DMS153 treated with DMSO at 0.1 percent for 48 hours (cell line): ENCODE data around the gene SLF2.
"Not testable (repeated sequence)": the region's sequence is repeated elsewhere in the genome, so short reads cannot be mapped to it uniquely, and the experiment has no call there.

ENCODE experiments used
- DNase-seq: peaks from one replicate; lab custom pipeline; 2025; ENCODE audit not compliant: unreplicated experiment; lab: John Stamatoyannopoulos, UW

The SLF2 gene

DNA sequence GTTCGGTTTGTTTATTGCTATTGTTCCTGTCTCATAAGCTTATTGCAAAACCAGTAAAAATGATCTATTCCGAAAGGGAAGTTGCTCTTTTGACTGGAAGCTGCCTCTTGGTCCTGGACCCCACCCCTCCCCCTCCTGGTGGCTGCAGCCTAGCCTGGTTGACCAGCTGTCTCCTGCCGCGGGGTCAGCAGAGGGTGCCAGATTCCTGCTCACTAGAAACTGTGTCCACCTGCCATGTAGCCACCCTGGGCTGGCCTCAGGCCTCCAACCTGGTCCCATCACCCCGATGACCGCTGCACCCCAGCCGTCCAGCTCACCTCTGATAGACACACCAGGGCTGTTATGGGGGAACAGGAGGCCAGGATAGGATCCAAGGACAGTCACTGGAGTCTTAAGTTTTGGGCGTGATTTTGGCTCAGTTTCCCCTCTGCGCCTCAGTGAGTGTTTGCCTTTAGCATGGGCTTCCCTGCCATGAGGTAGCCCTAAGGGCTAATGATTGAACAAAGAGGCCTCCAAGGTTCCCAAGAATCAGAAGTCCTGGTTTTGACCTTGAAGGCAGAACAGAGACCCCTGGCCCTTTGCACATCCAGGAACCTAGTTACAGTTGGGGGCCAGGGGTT lies 32.9 kb upstream of the SLF2 start:
- DNase-seq: no peak

DNA sequence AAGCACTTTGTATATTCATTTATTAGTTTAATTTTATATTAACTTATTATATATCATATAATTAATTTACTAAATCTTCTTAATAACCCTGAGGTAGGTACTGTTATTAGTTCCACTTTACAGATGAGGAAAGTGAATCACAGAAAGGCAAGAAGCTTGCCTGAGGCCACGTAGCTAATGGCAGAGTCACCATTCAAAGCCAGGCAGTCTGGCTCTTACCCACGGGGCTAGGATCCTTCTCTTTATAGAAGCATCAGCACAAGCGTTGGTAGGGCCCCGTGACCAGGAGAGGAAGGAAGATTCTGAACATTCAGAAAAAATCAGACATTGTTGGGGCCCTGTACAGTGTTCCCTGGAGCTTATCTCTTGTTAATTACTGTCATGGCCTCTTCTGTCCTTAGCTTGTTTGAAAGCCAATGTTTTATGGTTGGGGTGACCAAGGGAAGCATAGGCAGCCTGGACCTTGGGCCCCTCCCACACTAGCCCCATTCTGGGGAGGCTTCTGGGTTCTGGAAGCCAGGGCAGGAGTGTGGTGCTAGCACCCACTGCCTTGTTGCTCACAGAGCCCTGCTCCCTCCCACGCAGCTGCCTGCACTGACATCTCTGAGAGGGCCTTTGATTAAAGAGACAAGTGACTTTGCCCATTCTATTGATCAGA lies 31.1 kb upstream of the SLF2 start:
- no peak for DNase-seq

DNA sequence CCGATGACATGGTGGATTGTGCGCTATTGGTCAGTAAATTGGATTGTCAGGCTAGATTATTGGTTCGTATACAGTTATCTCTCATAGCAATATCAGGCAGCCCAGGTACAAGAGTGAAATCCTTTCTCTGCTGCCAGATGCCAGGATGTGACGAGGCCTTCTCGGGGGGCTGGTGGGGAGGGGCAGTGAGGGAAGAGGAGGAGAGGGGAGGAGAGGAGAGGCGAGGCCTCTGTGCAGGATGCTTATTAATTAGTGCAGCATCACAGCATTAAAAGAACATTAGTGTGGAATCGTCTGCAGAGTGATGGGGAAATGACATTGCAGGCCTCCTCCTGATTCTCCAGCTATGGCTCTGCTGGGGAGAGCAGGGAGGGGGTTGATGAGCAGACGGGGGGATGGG lies 30.5 kb upstream of the SLF2 start:
- no peak for DNase-seq

DNA sequence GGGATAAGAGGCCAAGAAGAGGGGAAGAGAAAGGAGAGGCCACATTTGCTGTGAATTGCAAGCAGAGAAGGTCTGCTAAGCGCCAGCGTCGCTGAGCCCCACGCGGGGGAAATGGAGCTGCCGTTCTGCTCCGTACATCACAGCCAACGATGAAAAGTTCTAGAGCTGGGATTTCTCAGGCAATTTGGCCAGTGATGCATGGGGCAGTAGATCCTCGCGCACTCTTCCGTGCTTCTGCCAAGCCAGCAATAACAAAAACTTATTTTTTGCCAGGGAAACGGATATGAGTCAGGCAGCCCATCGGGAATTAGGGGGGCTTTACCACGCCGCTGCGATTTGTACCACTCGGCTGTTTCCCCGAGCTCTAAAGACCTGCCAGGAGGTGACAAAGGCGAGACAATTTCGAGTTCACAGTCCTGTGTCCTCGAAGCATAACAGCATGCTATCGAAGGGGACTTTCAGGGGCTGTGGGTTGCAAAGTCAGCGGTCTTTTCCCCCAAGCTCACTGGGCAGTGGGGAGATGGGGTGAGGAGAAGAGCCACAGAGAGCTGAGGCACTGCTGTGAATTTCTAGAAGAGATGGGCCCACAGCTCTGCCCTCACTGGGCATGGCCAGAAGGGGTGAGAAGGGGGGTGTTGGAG lies 30.0 kb upstream of the SLF2 start:
- DNase-seq: no peak

DNA sequence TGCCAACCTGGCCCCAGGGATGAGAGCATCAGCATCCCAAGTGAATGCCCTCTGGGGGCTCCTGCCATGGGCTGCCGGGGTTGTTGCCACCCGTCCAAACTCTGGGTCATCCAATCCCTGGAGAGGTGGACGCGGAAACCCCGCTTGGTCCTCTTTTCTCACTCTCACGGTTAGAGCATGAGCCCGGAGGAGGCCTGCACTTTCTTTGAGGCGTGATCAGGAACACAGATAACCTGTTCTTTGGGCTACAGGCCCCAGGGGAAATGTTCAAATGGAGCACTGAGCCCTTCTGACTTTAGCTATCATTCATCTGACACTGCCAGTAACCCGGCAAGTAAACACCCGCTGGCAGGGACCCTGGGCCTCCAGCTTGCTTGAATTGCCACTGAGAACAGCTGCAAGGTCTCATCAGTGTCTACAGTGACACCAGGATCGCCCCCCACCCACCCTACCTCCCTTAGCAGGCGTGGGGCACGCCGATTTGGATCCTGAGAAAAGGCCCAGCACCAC lies 29.4 kb upstream of the SLF2 start:
- DNase-seq: no peak

DNA sequence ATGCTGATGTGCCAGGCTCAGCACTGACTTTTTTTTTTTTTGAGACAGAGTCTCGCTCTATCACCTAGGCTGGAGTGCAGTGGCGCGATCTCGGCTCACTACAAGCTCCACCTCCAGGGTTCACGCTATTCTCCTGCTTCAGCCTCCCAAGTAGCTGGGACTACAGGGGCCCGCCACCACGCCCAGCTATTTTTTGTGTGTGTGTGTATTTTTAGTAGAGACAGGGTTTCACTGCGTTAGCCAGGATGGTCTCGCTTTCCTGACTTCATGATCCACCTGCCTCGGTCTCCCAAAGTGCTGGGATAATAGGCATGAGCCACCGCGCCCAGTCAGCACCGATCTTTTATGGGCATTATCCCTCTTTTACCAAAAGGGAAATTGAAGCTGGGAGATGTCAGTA lies 27.2 kb upstream of the SLF2 start:
- DNase-seq: not testable (repeated sequence)

DNA sequence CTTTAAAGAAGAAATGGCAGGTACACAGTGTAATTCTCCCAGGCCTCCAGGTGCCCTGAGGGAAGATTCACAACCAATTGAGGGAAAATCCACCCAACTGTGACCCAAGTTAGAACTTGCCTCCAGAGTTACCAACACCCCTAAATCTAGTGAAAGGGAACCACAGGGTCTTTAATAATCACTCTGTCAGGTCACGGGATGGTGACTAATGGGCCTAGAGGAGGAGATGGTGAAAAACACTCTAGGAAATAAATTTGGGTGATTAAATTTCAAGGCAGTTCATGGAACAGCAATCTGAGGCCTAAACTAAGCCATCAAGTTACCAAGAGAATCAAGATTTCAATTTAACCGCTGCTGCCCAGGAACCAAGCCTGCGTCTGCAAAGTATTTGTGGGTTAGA lies 26.7 kb upstream of the SLF2 start:
- no peak for DNase-seq

DNA sequence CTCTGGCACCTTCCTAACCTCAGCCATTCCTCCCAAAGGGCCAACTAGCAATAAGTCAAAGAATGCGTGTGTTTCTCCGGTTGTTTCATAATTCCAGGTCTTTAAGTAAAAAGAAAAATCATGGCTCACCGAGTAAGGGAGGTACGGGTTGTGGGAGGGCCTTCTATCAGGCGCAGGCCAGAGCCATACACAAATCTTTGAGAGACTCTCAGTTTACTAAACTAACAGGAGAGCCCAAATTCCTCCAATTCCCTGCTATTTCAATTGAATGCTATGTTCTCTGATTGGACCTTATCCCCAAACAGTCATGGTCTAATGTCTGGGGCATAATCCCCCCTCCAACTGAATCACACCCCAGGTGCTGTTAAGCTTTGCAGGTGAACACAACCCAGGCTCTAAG lies 26.2 kb upstream of the SLF2 start:
- no peak for DNase-seq

DNA sequence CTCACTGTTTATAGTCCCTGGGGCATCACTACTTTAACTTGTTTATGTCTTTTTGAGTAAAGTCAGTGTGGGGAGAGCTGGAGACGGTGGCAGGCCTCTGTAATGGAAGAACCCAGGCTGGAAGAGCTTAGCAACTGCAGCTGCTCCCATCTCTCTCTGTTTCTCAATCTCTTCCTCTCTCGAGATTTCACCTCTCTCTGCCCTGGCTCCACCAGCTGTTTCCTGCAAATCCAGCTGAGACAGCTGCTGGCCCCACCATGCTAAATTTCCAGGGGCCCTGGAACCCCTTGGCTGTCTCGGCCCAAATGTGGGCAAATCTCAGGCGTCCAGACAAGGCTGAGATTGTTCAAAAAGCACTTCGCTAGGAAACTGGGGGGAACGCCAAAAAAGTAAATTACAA lies 25.8 kb upstream of the SLF2 start:
- no peak for DNase-seq

DNA sequence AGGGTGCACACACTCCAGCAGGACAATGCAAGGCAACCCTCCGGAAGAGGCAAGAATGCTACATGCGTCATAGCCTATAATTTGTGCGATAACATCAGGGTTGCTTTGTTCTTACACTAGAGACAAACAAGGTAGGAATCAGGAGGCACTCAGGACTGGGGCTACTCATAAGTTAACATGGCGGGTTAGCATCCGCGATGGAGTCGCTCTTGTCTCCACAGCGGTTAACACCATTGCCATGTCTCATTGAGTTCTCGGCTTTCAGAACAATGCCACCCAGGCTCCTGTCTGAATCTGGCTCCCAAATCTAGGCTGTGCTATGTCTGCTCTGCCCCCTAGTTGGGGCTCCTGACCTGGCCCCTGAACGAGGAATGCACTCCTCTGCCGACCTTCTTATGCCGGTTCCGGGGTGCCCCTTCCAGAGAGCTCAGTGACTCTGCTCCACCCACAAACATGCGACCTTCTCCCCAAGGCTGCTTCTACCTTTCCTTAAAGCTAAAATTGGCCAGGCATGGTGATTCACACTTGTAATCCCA lies 24.9 kb upstream of the SLF2 start:
- DNase-seq: no peak

DNA sequence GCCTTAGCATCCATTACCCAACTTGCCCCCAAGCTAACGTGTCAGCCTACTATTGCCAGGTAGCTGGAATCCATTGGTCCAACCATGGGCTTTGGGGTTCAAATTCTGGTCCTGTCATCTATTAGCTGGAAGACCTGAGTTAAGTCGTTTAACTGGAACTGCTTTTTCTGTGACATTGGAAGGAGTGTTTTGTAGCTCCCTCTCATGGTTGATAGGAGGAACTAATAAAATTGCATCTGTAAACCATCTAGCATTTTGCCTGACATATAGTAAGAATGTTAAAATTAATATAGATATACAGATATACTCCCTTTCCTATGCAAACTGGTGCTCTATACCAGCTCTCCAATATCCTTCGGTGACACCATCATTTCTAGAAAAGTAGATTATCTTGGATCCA lies 23.8 kb upstream of the SLF2 start:
- no peak for DNase-seq

DNA sequence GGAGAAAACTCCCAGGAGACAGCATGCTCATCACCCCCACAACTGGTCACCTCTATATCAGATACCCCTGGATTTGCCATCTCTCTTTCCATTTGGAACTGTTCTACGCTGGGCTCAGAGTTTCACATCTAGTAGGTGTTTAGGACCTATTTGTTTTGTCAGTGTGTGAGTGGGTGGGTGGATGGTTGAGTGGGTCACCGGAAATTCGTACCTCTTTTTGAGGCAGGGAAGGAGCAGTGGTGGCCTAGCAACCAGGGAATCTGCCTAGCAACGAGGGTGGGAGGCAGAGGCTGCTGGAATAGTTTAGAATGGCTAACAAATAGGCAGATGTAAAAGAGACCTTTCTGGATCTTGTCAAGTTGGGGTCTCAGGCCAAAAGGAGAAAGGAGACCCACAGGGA lies 23.2 kb upstream of the SLF2 start:
- no peak for DNase-seq

DNA sequence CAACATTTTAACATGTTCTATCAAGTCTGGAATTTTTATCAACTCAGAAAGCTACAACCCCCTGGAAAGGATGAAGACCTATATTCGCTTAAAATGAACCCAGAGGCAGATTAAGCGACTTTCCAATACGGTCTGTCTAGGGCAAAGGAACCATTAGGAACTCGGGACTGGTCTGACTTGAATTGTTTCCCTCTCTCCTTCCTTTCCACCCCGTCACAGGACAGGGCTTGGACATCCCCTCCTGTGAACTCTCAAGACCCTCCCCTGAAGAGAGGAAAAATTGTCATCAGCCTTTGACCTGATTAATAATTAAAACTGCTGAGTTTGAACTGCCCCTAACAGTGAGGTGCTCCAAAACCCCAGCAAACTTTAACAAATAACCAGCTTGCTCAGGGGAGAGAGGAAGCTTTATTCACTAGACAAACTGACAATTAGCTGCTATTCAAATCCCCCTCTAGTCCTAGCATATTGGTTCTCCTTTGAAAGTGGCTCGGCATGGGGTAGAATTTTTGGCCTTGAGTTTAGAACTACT lies 22.6 kb upstream of the SLF2 start:
- DNase-seq: no peak

DNA sequence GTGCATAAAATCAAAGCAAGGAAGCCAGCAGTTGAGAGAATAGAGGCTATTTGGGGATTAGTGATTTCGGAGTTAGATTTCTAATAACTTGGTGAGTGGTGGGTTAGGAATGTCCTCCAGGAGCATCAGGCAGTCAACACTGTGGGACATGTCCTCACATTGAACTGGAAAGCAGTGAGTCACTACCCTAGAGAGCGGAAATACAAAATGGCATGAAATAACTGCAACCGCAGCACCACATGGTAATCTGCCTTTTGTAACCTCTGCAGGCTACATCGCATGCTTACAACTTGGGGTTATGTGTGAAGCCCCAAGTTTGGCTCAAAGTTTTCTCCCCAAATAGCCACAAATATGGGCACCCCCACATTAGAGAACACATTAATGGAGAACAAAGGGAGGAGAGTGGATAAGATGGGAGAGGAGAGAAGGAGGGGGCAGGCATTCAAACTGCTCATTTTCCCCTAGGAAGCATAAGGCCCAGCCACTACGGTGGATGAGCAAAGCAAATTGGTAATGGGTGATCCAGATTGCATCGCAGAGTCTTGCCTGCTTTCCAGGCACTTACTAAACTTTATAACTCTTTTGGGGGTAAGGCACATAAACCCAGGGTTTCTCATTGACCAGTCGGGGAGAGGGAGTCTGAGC lies 22.0 kb upstream of the SLF2 start:
- DNase-seq: no peak

DNA sequence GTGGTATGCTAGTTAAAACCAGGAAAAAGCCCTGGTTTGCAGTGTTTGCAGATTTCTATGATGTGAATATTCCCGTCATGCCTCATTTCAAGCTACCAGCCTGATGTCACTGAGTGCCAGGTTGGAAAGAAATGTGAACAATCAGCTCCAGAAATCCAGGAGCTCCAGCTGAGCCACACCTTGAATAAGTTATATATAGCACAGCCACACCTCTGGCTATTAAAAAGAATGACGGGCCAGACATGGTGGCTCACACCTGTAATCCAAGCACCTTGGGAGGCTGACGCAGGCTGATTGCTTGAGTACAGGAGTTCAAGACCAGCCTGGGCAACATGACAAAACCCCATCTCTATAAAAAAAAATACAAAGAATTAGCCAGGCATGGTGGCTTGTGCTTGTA lies 18.7 kb upstream of the SLF2 start:
- no peak for DNase-seq

DNA sequence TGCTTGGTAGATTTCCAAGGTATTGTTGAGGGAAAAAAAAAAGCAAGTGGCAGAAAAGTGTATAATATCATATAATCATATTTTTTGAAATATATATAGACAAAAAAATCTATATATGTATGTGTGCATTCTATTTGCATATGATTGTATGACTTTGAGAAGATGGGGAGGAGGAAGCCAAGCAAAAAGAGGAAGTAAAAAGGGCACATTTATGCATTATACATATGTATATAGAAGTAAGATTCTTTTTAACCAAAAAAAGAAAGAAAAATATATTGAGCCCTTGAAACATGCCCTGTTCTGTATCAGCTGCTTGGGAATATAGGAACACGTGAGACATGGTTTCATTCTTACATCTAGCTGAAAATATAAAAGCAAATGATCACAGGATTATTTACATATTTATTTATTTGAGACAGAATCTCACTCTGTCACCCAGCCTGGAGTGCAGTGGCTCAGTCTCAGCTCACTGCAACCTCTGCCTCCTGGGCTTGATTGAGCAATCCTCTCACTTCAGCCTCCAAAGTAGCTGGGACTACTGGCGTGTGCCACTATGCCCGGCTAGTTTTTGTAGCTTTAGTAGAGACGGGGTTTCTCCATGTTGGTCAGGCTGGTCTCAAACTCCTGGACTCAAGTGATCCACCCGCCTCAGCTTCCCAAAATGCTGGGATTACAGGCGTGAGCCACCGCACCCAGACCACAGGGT lies 18.0 kb upstream of the SLF2 start:
- no peak for DNase-seq

DNA sequence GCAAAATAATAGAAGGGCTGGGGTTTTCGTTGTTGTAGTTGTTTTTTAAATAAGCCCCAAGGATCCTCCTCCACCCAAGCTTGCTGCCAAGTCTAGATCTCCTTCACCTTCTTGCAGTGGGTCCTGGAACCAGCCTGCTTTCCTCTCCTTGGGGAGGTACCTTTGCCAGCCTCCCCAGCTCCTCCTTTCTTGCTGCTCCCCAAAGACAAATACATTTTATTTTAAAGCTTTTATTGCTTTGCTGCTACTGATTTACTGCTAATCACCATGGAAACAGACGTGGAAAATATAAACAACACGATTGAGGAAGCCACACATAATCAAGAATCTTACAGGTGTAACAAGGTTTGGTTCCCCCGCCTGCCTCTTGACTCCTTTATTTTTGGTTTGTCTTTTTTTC lies 17.4 kb upstream of the SLF2 start:
- no peak for DNase-seq

DNA sequence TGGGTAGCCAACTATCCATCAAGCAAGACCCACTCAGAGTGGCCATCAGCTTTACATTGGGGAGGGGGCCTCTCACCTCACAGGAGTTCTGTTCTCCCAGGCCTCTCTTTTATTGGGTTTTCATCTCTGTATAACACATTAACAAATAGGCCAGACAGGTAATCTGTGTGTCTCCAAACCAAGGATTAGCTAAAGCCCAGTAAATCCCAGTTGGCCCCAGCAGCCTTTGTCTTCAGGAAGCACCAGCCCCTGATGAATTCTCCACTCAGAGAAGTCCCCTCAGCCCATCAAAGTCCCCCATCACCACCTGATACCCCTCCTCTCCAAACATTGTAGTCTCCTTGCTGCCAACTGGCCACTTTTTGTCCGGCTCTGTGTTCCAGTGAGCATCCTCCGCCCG lies 16.9 kb upstream of the SLF2 start:
- DNase-seq: no peak

DNA sequence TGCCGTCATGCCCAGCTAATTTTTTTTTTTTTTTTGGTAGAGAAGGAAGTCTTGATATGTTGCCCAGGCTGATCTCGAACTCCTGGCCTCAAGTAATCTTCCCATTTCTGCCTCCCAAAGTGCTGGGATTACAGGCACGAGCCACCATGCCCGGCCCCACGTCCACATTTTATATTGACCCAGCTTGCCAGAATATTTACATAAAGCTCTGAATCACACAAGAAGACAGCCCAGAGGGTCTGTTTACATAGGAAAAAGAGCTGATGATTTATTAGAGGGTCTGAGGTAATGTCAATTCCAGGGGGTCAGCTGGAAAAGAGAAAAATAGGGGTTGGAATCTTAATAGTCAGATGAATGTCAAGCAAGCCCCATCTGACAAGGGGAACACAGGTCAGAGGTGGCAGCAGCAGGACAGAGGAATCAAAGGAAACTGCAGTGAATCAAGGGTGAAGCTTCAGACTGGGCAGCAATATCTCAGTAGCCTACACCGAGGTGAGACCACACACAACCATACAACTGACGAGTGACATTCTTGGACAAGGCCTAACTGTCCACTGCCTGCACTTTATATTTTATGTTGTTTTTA lies 15.8 kb upstream of the SLF2 start:
- DNase-seq: no peak

DNA sequence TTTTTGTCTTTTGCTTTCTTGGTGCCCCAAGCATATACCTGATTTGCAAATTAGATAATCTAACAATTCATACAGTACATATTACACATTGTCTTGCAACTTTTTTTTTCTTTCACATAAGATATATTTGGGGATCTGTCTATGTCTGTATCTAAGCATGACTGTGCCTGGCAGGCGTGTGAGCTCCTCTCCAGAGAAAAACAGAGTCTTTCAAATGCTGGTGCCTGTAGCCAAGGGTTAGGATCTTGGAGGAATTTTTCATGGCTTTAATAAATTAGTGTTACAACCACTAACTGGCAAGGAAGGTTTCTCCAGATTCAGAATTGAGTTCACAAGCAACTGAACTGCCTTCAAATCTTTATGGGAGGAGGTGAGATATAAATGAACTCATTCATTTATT lies 14.8 kb upstream of the SLF2 start:
- DNase-seq: no peak

DNA sequence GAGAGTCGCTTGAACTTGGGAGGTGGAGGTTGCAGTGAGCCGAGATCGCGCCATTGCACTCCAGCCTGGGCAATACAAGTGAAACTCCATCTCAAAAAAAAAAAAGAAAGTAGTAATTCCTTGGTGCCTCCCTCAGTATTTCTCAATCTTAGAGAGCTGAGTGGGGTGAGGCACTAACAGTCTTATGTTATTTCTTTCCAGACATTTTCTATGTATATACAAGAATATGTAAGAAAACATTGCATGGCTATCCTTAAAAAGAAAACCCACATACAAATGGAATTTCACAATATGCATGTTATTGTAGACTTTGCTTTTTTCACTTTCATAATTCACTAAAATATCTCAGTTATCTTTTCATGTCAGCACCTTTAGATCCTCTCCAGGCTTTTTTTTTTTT lies 13.6 kb upstream of the SLF2 start:
- DNase-seq: no peak
